Breast epithelium (tissue), 4 donors: ENCODE results near the gene COPZ2. TPM values are rescaled to one million over a fixed set of nuclear protein-coding genes. Genes with fewer than 3 reads are reported as not detected.

Experiments
- DNase-seq, 2 donors: peaks; one replicate each; pipeline ENCODE4 v3.0.0-alpha.2; 2019; ENCODE audit warnings: low spot score in 2 of 2
- H3K27ac ChIP-seq, 2 donors: fragments of 200-600 bp; sonication (generic) in 1 of 2; one replicate each; pipeline ENCODE4 v1.5.1; 2016 to 2019; ENCODE audit warnings: mild to moderate bottlenecking in 1 of 2
- H3K27me3 ChIP-seq, 2 donors: fragments of 200-600 bp; sonication (generic) in 1 of 2; one replicate each; pipeline versions ENCODE4 v1.5.1 to v1.6.0; 2017 to 2019; ENCODE audit warnings: control low read depth in 1 of 2, mild to moderate bottlenecking in 1 of 2
- H3K36me3 ChIP-seq: fragments of 200-600 bp; one replicate; pipeline ENCODE4 v1.5.1; 2019
- H3K4me1 ChIP-seq, 2 donors: fragments of 200-600 bp; sonication (generic); one replicate each; pipeline ENCODE4 v1.5.1; 2016 to 2019; ENCODE audit warnings: control low read depth in 1 of 2
- H3K4me3 ChIP-seq, 3 donors: fragments of 200-600 bp; sonication (generic); 1 replicate in 2 of 3; 2 replicates in 1 of 3; pipeline ENCODE4 v1.5.1; 2016 to 2019; ENCODE audit warnings: mild to moderate bottlenecking in 3 of 3, moderate library complexity in 2 of 3
- H3K9me3 ChIP-seq, 2 donors: fragments of 200-600 bp; sonication (generic) in 1 of 2; one replicate each; pipeline ENCODE4 v1.5.1; 2016 to 2019; ENCODE audit warnings: control low read depth in 1 of 2
- CTCF ChIP-seq, 3 donors: fragments of 450-650 bp; IDR thresholded peaks; one replicate each; pipeline ENCODE4 v1.5.1; 2016 to 2017; ENCODE audit warnings: antibody characterized with exemption in 3 of 3, mild to moderate bottlenecking in 3 of 3, moderate library complexity in 3 of 3
- POLR2A ChIP-seq: fragments of 450-650 bp; IDR thresholded peaks from one replicate; pipeline ENCODE4 v1.6.1; 2016; ENCODE audit warnings: antibody characterized with exemption, mild to moderate bottlenecking, moderate library complexity
- POLR2AphosphoS5 ChIP-seq, 3 donors: sonication (generic); formaldehyde crosslinking; IDR thresholded peaks; one replicate each; pipeline ENCODE4 v1.6.1; 2017; ENCODE audit warnings: antibody characterized with exemption in 3 of 3
- intact Hi-C: fragments of 100-400 bp; cut with DNase I; formaldehyde crosslinking; loops from one replicate; pipeline ENCODE4 v1.15.1; 2023; ENCODE audit warnings: low total_unique reads
- total RNA-seq, 3 donors: library from RNA; depleted of rRNA; stranded (reverse); fragments of >200 nt; gene quantifications; one replicate each; pipeline ENCODE4 v1.1.0, GENCODE V29; 2016

The COPZ2 gene
- total RNA-seq, 3 donors from 2014 or later, result 16.4 to 97.9 (median 23.3) TPM

GRCh38 chr17:48058393-48059124 lies 21.0 kb upstream of the COPZ2 start:
- H3K9me3 ChIP-seq, result no peaks in the 10 kb centered on the region
- no peak for TF ChIP-seq POLR2AphosphoS5 (IDR thresholded peaks at IDR 0.05)
- TF ChIP-seq CTCF (IDR thresholded peaks at IDR 0.05), result no peak
- no peak for TF ChIP-seq POLR2A
- H3K4me1 ChIP-seq, result peaks cover 11 to 13% of the 10 kb centered on the region in 2 donors
- peak overlapping the region in 1 of 2 donors; percentile 38 for H3K27ac ChIP-seq
- H3K4me3 ChIP-seq, result no peak overlapping the region
- H3K36me3 ChIP-seq, result peaks cover 7% of the 10 kb centered on the region
- H3K27me3 ChIP-seq, result no peaks in the 10 kb centered on the region
- DNase-seq, result no peak
- intact Hi-C loops, result no loop called here

GRCh38 chr17:48057626-48058025 lies 20.0 kb upstream of the COPZ2 start:
- H3K4me1 ChIP-seq, result peaks cover 21 to 22% of the 10 kb centered on the region in 2 donors
- no peak overlapping the region for H3K4me3 ChIP-seq
- DNase-seq, result no peak
- no peaks in the 10 kb centered on the region for H3K27me3 ChIP-seq
- no peak for TF ChIP-seq POLR2A
- TF ChIP-seq CTCF (IDR thresholded peaks at IDR 0.05), result no peak
- no peak for TF ChIP-seq POLR2AphosphoS5 (IDR thresholded peaks at IDR 0.05)
- intact Hi-C loops, result no loop called here
- H3K9me3 ChIP-seq, result no peaks in the 10 kb centered on the region
- no peak overlapping the region for H3K27ac ChIP-seq
- H3K36me3 ChIP-seq, result peaks cover 7% of the 10 kb centered on the region

GRCh38 chr17:48056879-48057278 lies 19.3 kb upstream of the COPZ2 start:
- Histone ChIP-seq H3K27ac (peak overlapping the region in 1 of 2 donors; percentile 38), H3K27me3 (no peaks in the 10 kb centered on the region), H3K4me1 (peaks cover 28 to 30% of the 10 kb centered on the region in 2 donors), H3K36me3 (peaks cover 7% of the 10 kb centered on the region), H3K9me3 (no peaks in the 10 kb centered on the region), H3K4me3 (no peak overlapping the region)
- TF ChIP-seq POLR2AphosphoS5 (IDR thresholded peaks at IDR 0.05), result no peak
- no peak for TF ChIP-seq POLR2A
- no peak for TF ChIP-seq CTCF (IDR thresholded peaks at IDR 0.05)
- no peak for DNase-seq
- intact Hi-C loops, result no loop called here

GRCh38 chr17:48056246-48056745 lies 18.7 kb upstream of the COPZ2 start:
- Histone ChIP-seq H3K4me1 (peaks cover 34 to 35% of the 10 kb centered on the region in 2 donors), H3K9me3 (no peaks in the 10 kb centered on the region), H3K36me3 (peaks cover 7% of the 10 kb centered on the region)

More at GRCh38 chr17:48056246-48056745, 18.7 kb upstream of the COPZ2 start:
- no peak for DNase-seq
- Histone ChIP-seq H3K27me3 (no peaks in the 10 kb centered on the region), H3K27ac (peak overlapping the region in 1 of 2 donors; percentile 25), H3K4me3 (no peak overlapping the region)
- TF ChIP-seq POLR2A, result no peak
- TF ChIP-seq POLR2AphosphoS5 (IDR thresholded peaks at IDR 0.05), result no peak
- TF ChIP-seq CTCF (IDR thresholded peaks at IDR 0.05), result no peak
- intact Hi-C loops, result no loop called here
